ENCODE measurements around the gene PAK1.

PAK1 gene

DNA sequence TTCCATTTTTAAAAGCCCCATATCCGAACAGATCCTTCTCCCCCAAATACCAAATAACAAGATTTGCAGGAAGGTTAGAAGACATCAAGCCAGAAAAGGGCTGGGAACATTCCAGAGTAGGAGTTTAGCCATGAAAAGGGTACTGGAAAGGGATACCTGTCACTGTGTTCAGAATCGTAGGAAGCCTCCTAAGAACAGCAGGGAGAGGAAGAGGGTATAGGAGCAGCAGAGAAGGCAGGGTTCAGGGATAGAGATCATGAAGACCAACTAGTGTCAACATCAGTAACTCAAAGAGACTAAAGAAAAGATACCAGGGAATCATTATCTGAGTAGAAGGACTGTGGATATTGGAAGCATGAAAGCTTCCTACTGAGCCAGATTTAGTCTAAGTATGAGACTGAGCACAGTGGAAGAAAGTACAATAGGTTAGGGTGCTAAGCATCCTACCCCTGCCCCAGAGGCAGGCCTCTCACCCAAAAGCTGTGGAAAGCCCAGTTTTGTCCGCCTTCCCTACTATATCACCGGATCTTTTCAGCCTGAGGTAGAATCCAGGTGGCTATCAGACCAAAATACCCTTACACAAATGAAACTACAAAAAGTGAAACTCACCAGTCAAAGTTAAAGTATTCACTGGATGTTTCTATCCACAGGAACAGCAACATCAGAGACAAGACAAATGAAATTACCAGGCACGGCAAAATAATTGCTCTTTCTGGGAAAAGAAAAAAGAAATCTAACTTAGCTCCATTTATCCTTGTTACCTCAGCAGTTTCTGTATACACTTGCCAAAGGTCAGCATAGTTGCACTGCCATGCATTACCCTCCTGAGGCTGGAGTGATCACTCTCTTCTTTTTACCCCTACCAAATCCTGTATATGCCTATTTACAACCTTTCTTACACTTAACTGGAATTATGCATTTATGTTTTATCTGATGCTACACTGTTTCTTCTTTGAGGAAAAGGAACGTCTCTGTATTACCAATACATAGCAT is 189.1 kb downstream of the PAK1 start:
- no peak for DNase-seq (ENCODE audit: extremely low spot score)
- POLR2A ChIA-PET: no interaction called here
- CTCF ChIA-PET: no interaction called here
- TF ChIP-seq SUZ12 (IDR thresholded peaks at IDR 0.05) (no peak), ZNF384 (IDR thresholded peaks at IDR 0.05) (no peak), HDGF (IDR thresholded peaks at IDR 0.05; ENCODE audit: borderline replicate concordance) (no peak), ARNT (IDR thresholded peaks at IDR 0.05) (no peak), BHLHE40 (IDR thresholded peaks at IDR 0.05; ENCODE audit: borderline replicate concordance) (no peak), TARDBP (IDR thresholded peaks at IDR 0.05) (no peak), L3MBTL2 (conservative IDR thresholded peaks at IDR 0.05) (no peak), FOXK2 (IDR thresholded peaks at IDR 0.05) (no peak), LEF1 (IDR thresholded peaks at IDR 0.05; ENCODE audit: borderline replicate concordance) (no peak), FOXA1 (IDR thresholded peaks at IDR 0.05) (no peak), SP1 (IDR thresholded peaks at IDR 0.05) (no peak), CTBP1 (IDR thresholded peaks at IDR 0.05; ENCODE audit: borderline replicate concordance) (no peak), FOXM1 (IDR thresholded peaks at IDR 0.05; ENCODE audit: borderline replicate concordance) (no peak)
- TF ChIP-seq, protein P1, sequence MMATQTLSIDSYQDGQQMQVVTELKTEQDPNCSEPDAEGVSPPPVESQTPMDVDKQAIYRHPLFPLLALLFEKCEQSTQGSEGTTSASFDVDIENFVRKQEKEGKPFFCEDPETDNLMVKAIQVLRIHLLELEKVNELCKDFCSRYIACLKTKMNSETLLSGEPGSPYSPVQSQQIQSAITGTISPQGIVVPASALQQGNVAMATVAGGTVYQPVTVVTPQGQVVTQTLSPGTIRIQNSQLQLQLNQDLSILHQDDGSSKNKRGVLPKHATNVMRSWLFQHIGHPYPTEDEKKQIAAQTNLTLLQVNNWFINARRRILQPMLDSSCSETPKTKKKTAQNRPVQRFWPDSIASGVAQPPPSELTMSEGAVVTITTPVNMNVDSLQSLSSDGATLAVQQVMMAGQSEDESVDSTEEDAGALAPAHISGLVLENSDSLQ (IDR thresholded peaks at IDR 0.05): no peak

DNA sequence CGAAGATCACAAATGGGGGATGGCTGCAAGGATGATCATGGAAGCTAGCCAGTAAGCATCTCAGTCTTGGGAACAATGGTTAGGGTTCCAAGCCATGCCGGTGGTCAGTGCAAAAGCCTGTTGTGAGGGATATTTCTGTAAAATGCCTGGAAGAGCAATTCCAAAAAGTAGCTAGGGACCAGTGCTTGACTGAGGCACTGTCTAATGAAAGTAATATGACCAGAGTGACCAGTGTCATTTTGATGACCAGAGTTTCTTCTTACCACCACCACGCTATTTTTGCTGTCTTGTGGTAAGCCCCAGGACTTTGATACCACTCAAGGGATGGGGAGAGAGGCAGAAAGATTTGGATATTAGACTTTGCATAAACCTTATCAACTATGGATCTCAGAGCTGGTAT is 190.8 kb downstream of the PAK1 start:
- POLR2A ChIA-PET: no interaction called here
- no peak for TF ChIP-seq L3MBTL2 (conservative IDR thresholded peaks at IDR 0.05)
- TF ChIP-seq NFRKB (IDR thresholded peaks at IDR 0.05): no peak
- TF ChIP-seq ZNF384 (IDR thresholded peaks at IDR 0.05): no peak
- no peak for TF ChIP-seq TARDBP (IDR thresholded peaks at IDR 0.05)
- no peak for TF ChIP-seq ARNT (IDR thresholded peaks at IDR 0.05)
- no peak for TF ChIP-seq ELF4 (IDR thresholded peaks at IDR 0.05)
- TF ChIP-seq HDGF (IDR thresholded peaks at IDR 0.05; ENCODE audit: borderline replicate concordance): no peak
- no peak for TF ChIP-seq SP1 (IDR thresholded peaks at IDR 0.05)
- TF ChIP-seq FOXK2 (IDR thresholded peaks at IDR 0.05): no peak
- TF ChIP-seq, protein P1 (IDR thresholded peaks at IDR 0.05): no peak
- no peak for TF ChIP-seq LEF1 (IDR thresholded peaks at IDR 0.05; ENCODE audit: borderline replicate concordance)
- no peak for TF ChIP-seq CTBP1 (IDR thresholded peaks at IDR 0.05; ENCODE audit: borderline replicate concordance)
- TF ChIP-seq FOXA1 (IDR thresholded peaks at IDR 0.05): no peak
- no peak for TF ChIP-seq FOXM1 (IDR thresholded peaks at IDR 0.05; ENCODE audit: borderline replicate concordance)
- no peak for TF ChIP-seq BHLHE40 (IDR thresholded peaks at IDR 0.05; ENCODE audit: borderline replicate concordance)
- TF ChIP-seq SUZ12 (IDR thresholded peaks at IDR 0.05): no peak
- no peak for DNase-seq (ENCODE audit: extremely low spot score)
- CTCF ChIA-PET: no interaction called here

DNA sequence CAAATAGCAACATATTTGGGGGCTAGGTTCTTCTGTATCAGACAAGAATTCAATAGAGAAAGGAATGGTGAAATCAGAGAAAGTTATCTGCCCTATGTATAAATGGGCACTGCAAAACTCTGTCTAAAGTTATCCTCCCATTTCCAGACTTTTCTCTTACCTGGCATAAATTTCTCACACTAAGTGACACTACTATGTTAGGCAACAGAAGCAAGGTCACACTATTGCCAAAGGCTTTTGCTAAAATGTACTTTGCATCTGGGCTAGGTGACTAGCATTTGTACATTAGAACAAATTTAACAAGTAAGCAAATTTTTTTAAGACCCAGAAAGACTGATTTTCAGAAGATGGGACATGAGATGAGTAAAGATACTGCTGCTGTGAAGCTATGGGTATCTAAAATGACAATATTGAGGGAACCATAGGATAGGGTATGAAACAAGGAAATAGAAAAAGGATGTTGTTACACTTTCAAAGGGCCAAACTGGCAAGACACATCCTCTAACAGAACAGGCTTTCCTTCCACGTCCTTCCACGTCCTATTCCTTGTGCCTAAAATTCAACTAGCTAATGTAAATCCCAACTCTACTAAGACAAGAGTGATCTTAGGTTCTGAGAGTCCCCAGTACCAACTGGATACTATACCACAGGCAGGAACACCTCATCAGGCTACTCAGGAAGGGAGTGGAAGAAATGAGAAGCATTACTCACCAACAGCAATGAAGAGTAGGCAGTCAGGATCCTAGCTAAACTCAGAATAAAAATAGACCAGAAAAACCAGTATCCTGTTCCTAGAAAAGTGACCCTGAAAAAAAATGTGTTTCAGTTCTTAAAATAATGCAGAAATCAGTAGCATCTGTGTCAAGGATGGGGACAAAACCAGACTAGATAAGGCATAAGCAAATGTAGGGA is 195.0 kb downstream of the PAK1 start:
- ChIA-PET POLR2A (no interaction called here), CTCF (no interaction called here)
- TF ChIP-seq TARDBP (IDR thresholded peaks at IDR 0.05): no peak
- no peak for DNase-seq (ENCODE audit: extremely low spot score)

DNA sequence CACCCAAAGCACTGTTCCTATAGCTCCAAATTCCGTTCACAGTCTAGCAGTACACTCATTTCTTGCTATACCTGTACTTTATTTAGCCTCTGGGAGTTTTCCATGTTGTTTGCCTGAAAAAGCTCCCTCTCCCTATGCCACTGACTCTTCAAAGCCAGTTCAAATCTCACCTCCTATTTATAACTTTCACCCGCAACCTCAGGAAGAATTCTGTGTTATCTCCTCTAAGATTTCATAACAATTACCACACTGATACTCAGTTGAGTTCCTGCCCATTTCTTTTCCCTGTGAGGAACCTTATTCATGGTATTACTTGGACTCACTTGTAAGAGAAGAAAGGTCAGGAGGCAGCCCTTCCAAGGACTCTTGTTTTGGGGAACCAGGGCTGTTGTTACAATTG is 197.6 kb downstream of the PAK1 start:
- no peak for DNase-seq (ENCODE audit: extremely low spot score)
- ChIA-PET CTCF (no interaction called here), POLR2A (no interaction called here)
- no peak for TF ChIP-seq L3MBTL2 (conservative IDR thresholded peaks at IDR 0.05)
- no peak for TF ChIP-seq TARDBP (IDR thresholded peaks at IDR 0.05)
- TF ChIP-seq ELF4 (IDR thresholded peaks at IDR 0.05): no peak
- no peak for TF ChIP-seq ZNF384 (IDR thresholded peaks at IDR 0.05)

Measured in HEK293T (cell line).